ENCODE results near the gene KCNJ12.
"Not testable (repeated sequence)": the region's sequence is repeated elsewhere in the genome, so short reads cannot be mapped to it uniquely, and the experiment has no call there.

Gene KCNJ12

GRCh38 chr17:21447552-21447951 lies 71.4 kb downstream of the KCNJ12 start:
- not testable (repeated sequence) for DNase-seq (ENCODE audit: low read depth in 3 of 3)

- not testable (repeated sequence) for DNase-seq (ENCODE audit: low read depth in 3 of 3)
These were observed 73.7 kb downstream of the KCNJ12 start for GRCh38 chr17:21449891-21450290.

- DNase-seq (ENCODE audit: low read depth in 3 of 3): no peak
These were observed 75.8 kb downstream of the KCNJ12 start for GRCh38 chr17:21451975-21452374.

GRCh38 chr17:21452377-21453143 lies 76.4 kb downstream of the KCNJ12 start:
- no peak for DNase-seq (ENCODE audit: low read depth in 3 of 3)

GRCh38 chr17:21453144-21453898 lies 77.2 kb downstream of the KCNJ12 start:
- DNase-seq (ENCODE audit: low read depth in 3 of 3): no peak

- not testable (repeated sequence) for DNase-seq (ENCODE audit: low read depth in 3 of 3)
These were observed 77.8 kb downstream of the KCNJ12 start for GRCh38 chr17:21454006-21454405.

- DNase-seq (ENCODE audit: low read depth in 3 of 3): no peak
These were observed 78.3 kb downstream of the KCNJ12 start for GRCh38 chr17:21454441-21454840.

GRCh38 chr17:21455761-21456160 lies 79.6 kb downstream of the KCNJ12 start:
- DNase-seq (ENCODE audit: low read depth in 3 of 3): no peak

GRCh38 chr17:21456449-21456848 lies 80.3 kb downstream of the KCNJ12 start:
- not testable (repeated sequence) for DNase-seq (ENCODE audit: low read depth in 3 of 3)

GRCh38 chr17:21457051-21458026 lies 81.2 kb downstream of the KCNJ12 start:
- DNase-seq (ENCODE audit: low read depth in 3 of 3): peak; percentile 89 to 92 (median 92)

GRCh38 chr17:21458054-21458453 lies 81.9 kb downstream of the KCNJ12 start:
- DNase-seq (ENCODE audit: low read depth in 3 of 3): no peak

- DNase-seq (ENCODE audit: low read depth in 3 of 3): no peak
These were observed 83.4 kb downstream of the KCNJ12 start for GRCh38 chr17:21459536-21459935.

GRCh38 chr17:21460358-21460757 lies 84.2 kb downstream of the KCNJ12 start:
- DNase-seq (ENCODE audit: low read depth in 3 of 3): no peak

- DNase-seq (ENCODE audit: low read depth in 3 of 3): no peak
These were observed 86.1 kb downstream of the KCNJ12 start for GRCh38 chr17:21462237-21462636.

- no peak for DNase-seq (ENCODE audit: low read depth in 3 of 3)
These were observed 87.1 kb downstream of the KCNJ12 start for GRCh38 chr17:21463204-21463661.

GRCh38 chr17:21463779-21464407 lies 87.7 kb downstream of the KCNJ12 start:
- DNase-seq (ENCODE audit: low read depth in 3 of 3): no peak

- no peak for DNase-seq (ENCODE audit: low read depth in 3 of 3)
These were observed 88.5 kb downstream of the KCNJ12 start for GRCh38 chr17:21464611-21465021.

GRCh38 chr17:21466550-21466949 lies 90.4 kb downstream of the KCNJ12 start:
- no peak for DNase-seq (ENCODE audit: low read depth in 3 of 3)

- DNase-seq (ENCODE audit: low read depth in 3 of 3): no peak
These were observed 91.0 kb downstream of the KCNJ12 start for GRCh38 chr17:21467196-21467595.

GRCh38 chr17:21467739-21468490 lies 91.8 kb downstream of the KCNJ12 start:
- no peak for DNase-seq (ENCODE audit: low read depth in 3 of 3)
